ENCODE data around the gene COL5A2. TPM values are rescaled to one million over a fixed set of nuclear protein-coding genes. Genes with fewer than 3 reads are reported as not detected.

Gene COL5A2
- total RNA-seq, 2 experiments from 2014 or later, result 3.1 to 4.7 TPM

GRCh38 chr2:189116087-189116486 lies 63.5 kb downstream of the COL5A2 start:
- CTCF ChIA-PET, result interaction anchor here (0.8 to 4.2 kb wide), 9 partner anchors 22 to 296 kb away, joined by 3 to 24 read pairs (median 3); no protein-coding TSS in a partner anchor
- Mint-ChIP-seq H3K9me3 (no peaks in the 10 kb centered on the region), H3K36me3 (ENCODE audit: low read depth) (no peaks in the 10 kb centered on the region), H3K4me1 (ENCODE audit: low read depth) (peaks cover 24% of the 10 kb centered on the region), H3K4me3 (no peak overlapping the region), H3K27ac (no peak overlapping the region), H3K27me3 (ENCODE audit: low read depth) (no peaks in the 10 kb centered on the region)
- peak; percentile 5 for DNase-seq
- intact Hi-C loops (cut with micrococcal nuclease), result no loop called here

GRCh38 chr2:189115126-189115525 lies 64.4 kb downstream of the COL5A2 start:
- H3K4me1 Mint-ChIP-seq (ENCODE audit: low read depth), result peaks cover 22% of the 10 kb centered on the region
- H3K9me3 Mint-ChIP-seq, result no peaks in the 10 kb centered on the region
- no peak overlapping the region for H3K27ac Mint-ChIP-seq
- DNase-seq, result no peak
- intact Hi-C loops (cut with micrococcal nuclease), result loop anchor here (1.0 to 2.0 kb wide), 4 partner anchors 28 to 297 kb away; no protein-coding TSS in a partner anchor
- no peaks in the 10 kb centered on the region for H3K36me3 Mint-ChIP-seq (ENCODE audit: low read depth)
- no peak overlapping the region for H3K4me3 Mint-ChIP-seq
- H3K27me3 Mint-ChIP-seq (ENCODE audit: low read depth), result no peaks in the 10 kb centered on the region
- CTCF ChIA-PET, result interaction anchor here (1.0 to 4.2 kb wide), 4 partner anchors 27 to 289 kb away, joined by 3 to 24 read pairs (median 4); no protein-coding TSS in a partner anchor

GRCh38 chr2:189113963-189114362 lies 65.6 kb downstream of the COL5A2 start:
- CTCF ChIA-PET, result no interaction called here
- no peaks in the 10 kb centered on the region for H3K27me3 Mint-ChIP-seq (ENCODE audit: low read depth)
- no peak overlapping the region for H3K4me3 Mint-ChIP-seq
- H3K4me1 Mint-ChIP-seq (ENCODE audit: low read depth), result peaks cover 25% of the 10 kb centered on the region
- no peak overlapping the region for H3K27ac Mint-ChIP-seq
- no peak for DNase-seq
- intact Hi-C loops (cut with micrococcal nuclease), result loop anchor here (2.0 kb wide), 1 partner anchor 29 kb away; no protein-coding TSS in a partner anchor
- no peaks in the 10 kb centered on the region for H3K36me3 Mint-ChIP-seq (ENCODE audit: low read depth)
- H3K9me3 Mint-ChIP-seq, result no peaks in the 10 kb centered on the region

GRCh38 chr2:189111063-189111715 lies 68.4 kb downstream of the COL5A2 start:
- no peaks in the 10 kb centered on the region for H3K36me3 Mint-ChIP-seq (ENCODE audit: low read depth)
- no peaks in the 10 kb centered on the region for H3K27me3 Mint-ChIP-seq (ENCODE audit: low read depth)
- CTCF ChIA-PET, result interaction anchor here (1.2 kb wide), 1 partner anchor 15 kb away, joined by 3 read pairs; no protein-coding TSS in a partner anchor
- H3K4me3 Mint-ChIP-seq, result no peak overlapping the region
- DNase-seq, result no peak
- H3K4me1 Mint-ChIP-seq (ENCODE audit: low read depth), result peaks cover 15% of the 10 kb centered on the region
- H3K27ac Mint-ChIP-seq, result no peak overlapping the region
- intact Hi-C loops (cut with micrococcal nuclease), result no loop called here
- no peaks in the 10 kb centered on the region for H3K9me3 Mint-ChIP-seq

- H3K27me3 Mint-ChIP-seq (ENCODE audit: low read depth), result no peaks in the 10 kb centered on the region
- H3K36me3 Mint-ChIP-seq (ENCODE audit: low read depth), result no peaks in the 10 kb centered on the region
- intact Hi-C loops (cut with micrococcal nuclease), result no loop called here
- peaks cover 14% of the 10 kb centered on the region for H3K4me1 Mint-ChIP-seq (ENCODE audit: low read depth)
- no peaks in the 10 kb centered on the region for H3K9me3 Mint-ChIP-seq
- no peak overlapping the region for H3K27ac Mint-ChIP-seq
- no peak for DNase-seq
- CTCF ChIA-PET, result no interaction called here
- no peak overlapping the region for H3K4me3 Mint-ChIP-seq
These were observed 69.6 kb downstream of the COL5A2 start for GRCh38 chr2:189109921-189110397.

- no peak for DNase-seq
These were observed 74.6 kb downstream of the COL5A2 start for GRCh38 chr2:189104934-189105333.

GRCh38 chr2:189102735-189103134 lies 76.8 kb downstream of the COL5A2 start:
- CTCF ChIA-PET, result no interaction called here
- H3K4me1 Mint-ChIP-seq (ENCODE audit: low read depth), result peaks cover 9% of the 10 kb centered on the region

More at GRCh38 chr2:189104934-189105333, 74.6 kb downstream of the COL5A2 start:
- H3K36me3 Mint-ChIP-seq (ENCODE audit: low read depth), result no peaks in the 10 kb centered on the region
- peaks cover 14% of the 10 kb centered on the region for H3K4me1 Mint-ChIP-seq (ENCODE audit: low read depth)
- intact Hi-C loops (cut with micrococcal nuclease), result no loop called here
- H3K27ac Mint-ChIP-seq, result no peak overlapping the region
- no peaks in the 10 kb centered on the region for H3K27me3 Mint-ChIP-seq (ENCODE audit: low read depth)
- no peak overlapping the region for H3K4me3 Mint-ChIP-seq
- CTCF ChIA-PET, result interaction anchor here (2.4 kb wide), 1 partner anchor 11 kb away, joined by 11 read pairs; no protein-coding TSS in a partner anchor
- no peaks in the 10 kb centered on the region for H3K9me3 Mint-ChIP-seq

GRCh38 chr2:189097934-189098333 lies 81.6 kb downstream of the COL5A2 start:
- intact Hi-C loops (cut with micrococcal nuclease), result no loop called here
- Mint-ChIP-seq H3K9me3 (no peaks in the 10 kb centered on the region), H3K27ac (no peak overlapping the region), H3K4me3 (no peak overlapping the region), H3K27me3 (ENCODE audit: low read depth) (no peaks in the 10 kb centered on the region), H3K4me1 (ENCODE audit: low read depth) (no peaks in the 10 kb centered on the region), H3K36me3 (ENCODE audit: low read depth) (no peaks in the 10 kb centered on the region)
- DNase-seq, result no peak
- CTCF ChIA-PET, result no interaction called here

More at GRCh38 chr2:189102735-189103134, 76.8 kb downstream of the COL5A2 start:
- DNase-seq, result no peak
- Mint-ChIP-seq H3K36me3 (ENCODE audit: low read depth) (no peaks in the 10 kb centered on the region), H3K27ac (no peak overlapping the region), H3K9me3 (no peaks in the 10 kb centered on the region), H3K27me3 (ENCODE audit: low read depth) (no peaks in the 10 kb centered on the region), H3K4me3 (no peak overlapping the region)
- intact Hi-C loops (cut with micrococcal nuclease), result no loop called here

- CTCF ChIA-PET, result no interaction called here
- H3K4me1 Mint-ChIP-seq (ENCODE audit: low read depth), result no peaks in the 10 kb centered on the region
- H3K4me3 Mint-ChIP-seq, result no peak overlapping the region
- H3K27ac Mint-ChIP-seq, result no peak overlapping the region
- no peaks in the 10 kb centered on the region for H3K27me3 Mint-ChIP-seq (ENCODE audit: low read depth)
- no peaks in the 10 kb centered on the region for H3K9me3 Mint-ChIP-seq
- intact Hi-C loops (cut with micrococcal nuclease), result no loop called here
- H3K36me3 Mint-ChIP-seq (ENCODE audit: low read depth), result no peaks in the 10 kb centered on the region
- no peak for DNase-seq
These were observed 82.7 kb downstream of the COL5A2 start for GRCh38 chr2:189096769-189097447.

- intact Hi-C loops (cut with micrococcal nuclease), result loop anchor here (2.0 kb wide), 1 partner anchor 48 kb away; no protein-coding TSS in a partner anchor
- Mint-ChIP-seq H3K9me3 (no peaks in the 10 kb centered on the region), H3K4me1 (ENCODE audit: low read depth) (peaks cover 2% of the 10 kb centered on the region), H3K4me3 (no peak overlapping the region), H3K27ac (no peak overlapping the region), H3K36me3 (ENCODE audit: low read depth) (no peaks in the 10 kb centered on the region), H3K27me3 (ENCODE audit: low read depth) (no peaks in the 10 kb centered on the region)
- no peak for DNase-seq
- CTCF ChIA-PET, result interaction anchor here (0.6 to 3.3 kb wide), 22 partner anchors 10 to 518 kb away, joined by 3 to 33 read pairs (median 4); no protein-coding TSS in a partner anchor
These were observed 84.5 kb downstream of the COL5A2 start for GRCh38 chr2:189095101-189095500.

GRCh38 chr2:189092936-189093335 lies 86.6 kb downstream of the COL5A2 start:
- Mint-ChIP-seq H3K4me1 (ENCODE audit: low read depth) (peaks cover 7% of the 10 kb centered on the region), H3K27me3 (ENCODE audit: low read depth) (no peaks in the 10 kb centered on the region), H3K4me3 (no peak overlapping the region), H3K27ac (no peak overlapping the region), H3K9me3 (no peaks in the 10 kb centered on the region), H3K36me3 (ENCODE audit: low read depth) (no peaks in the 10 kb centered on the region)
- no peak for DNase-seq
- CTCF ChIA-PET, result interaction anchor here (1.0 to 3.3 kb wide), 5 partner anchors 19 to 320 kb away, joined by 3 to 33 read pairs (median 12); no protein-coding TSS in a partner anchor
- intact Hi-C loops (cut with micrococcal nuclease), result no loop called here

- Mint-ChIP-seq H3K36me3 (ENCODE audit: low read depth) (no peaks in the 10 kb centered on the region), H3K27me3 (ENCODE audit: low read depth) (no peaks in the 10 kb centered on the region), H3K27ac (no peak overlapping the region), H3K4me3 (no peak overlapping the region), H3K9me3 (no peaks in the 10 kb centered on the region), H3K4me1 (ENCODE audit: low read depth) (peaks cover 7% of the 10 kb centered on the region)
- CTCF ChIA-PET, result no interaction called here
- intact Hi-C loops (cut with micrococcal nuclease), result no loop called here
- DNase-seq, result no peak
These were observed 88.3 kb downstream of the COL5A2 start for GRCh38 chr2:189091253-189091652.

All from activated naive CD4-positive, alpha-beta T cell treated with anti-CD3 and anti-CD28 coated beads for 36 hours (primary cell).